NCI-H774 (cell line): ENCODE data around the gene SUSD6.

Experiments
- DNase-seq: peaks from one replicate; lab custom pipeline; 2025; lab: John Stamatoyannopoulos, UW

Gene SUSD6

DNA sequence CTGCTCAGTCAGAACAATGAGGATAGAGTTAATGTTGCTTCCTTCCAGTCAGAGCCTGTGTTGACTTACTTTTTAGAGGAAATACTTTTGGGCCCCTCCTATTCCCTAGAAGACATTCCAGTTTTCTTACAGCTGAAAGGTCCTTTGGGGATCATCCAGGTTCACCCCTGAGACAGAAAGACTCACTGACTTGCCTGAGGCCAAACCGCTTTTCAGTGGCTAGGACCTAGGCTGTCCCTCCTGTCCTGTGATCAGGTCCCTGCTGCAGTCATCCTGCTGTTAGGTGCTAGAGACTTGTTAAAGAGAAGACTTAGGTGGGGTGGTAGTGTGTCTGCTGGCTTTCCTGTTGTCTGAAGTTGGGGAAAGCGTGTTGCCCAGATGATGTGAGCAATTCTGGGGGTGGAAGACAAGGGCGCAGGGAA is 39.6 kb downstream of the SUSD6 start:
- no peak for DNase-seq

DNA sequence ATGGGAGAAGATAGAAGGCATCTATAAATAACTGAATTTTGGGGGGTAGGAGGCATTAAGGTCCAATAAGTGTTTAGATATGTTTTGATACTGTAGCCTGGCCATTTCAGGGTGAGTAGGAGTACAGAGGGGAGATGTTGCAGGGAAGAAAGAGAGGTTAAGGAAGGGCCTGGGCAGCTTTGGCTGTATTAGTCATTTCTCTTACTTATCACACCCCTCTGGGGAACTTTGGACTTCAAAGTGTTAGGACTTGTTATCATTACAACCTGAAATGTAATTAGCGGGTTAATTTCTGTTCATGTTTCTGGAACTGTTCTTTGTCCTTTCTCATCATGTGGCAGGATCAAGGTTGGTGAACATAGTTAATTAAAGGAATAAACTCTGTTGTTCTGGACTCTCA is 40.3 kb downstream of the SUSD6 start:
- DNase-seq = no peak

DNA sequence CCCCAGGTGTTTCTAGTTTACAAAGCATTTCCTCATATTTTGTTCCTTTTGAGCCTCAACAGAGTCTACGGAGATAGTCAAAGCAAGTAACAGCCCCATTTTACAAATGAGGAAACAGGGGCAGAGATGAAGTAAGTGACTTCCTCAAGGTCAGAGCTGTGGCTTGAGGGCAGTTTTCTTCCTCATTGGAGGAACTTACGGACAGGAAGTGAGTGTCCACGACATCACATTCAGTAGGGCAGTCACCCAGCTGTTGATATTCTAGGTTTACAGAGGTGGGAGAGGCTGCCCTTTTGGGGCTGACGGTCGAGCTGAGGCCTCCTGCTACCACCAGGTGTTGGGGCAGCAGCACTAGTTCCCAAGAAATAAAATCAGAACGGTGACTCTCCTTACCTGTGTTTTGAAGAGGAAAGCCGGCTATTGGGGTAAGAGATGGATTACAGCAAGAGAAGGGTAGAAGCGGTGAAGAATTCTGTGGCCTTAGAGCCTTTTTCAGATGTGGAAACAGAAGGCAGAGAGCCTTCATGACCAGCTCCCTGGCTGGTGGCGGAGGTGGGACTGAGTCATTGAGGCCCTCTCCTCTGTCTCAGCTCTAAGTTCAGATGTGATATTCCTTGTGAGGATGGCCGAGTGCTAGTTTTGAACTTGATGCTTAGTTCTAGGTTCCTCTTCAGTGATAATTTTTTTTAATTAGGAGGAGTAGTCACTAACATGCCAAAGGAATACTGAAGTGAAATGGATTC is 41.7 kb downstream of the SUSD6 start:
- DNase-seq = no peak

DNA sequence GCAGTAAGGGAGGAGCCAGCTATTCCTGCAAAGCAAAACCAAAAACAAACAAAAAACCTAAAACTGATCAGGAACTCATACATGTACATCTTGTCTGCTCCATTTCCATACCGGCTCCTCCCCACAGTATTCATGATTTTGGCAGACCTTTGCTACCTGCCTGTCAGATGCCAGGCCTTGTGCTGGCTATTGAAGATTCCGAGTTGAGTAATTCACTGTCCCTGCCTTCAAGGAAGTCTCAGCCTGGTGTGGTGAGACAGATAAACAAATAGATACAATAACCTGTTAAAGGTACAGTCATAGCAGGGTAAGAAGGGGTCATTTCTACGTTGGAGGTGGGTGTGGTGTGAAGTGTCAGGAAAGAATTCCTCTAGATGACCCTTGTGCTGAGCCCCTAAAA is 42.7 kb downstream of the SUSD6 start:
- no peak for DNase-seq

DNA sequence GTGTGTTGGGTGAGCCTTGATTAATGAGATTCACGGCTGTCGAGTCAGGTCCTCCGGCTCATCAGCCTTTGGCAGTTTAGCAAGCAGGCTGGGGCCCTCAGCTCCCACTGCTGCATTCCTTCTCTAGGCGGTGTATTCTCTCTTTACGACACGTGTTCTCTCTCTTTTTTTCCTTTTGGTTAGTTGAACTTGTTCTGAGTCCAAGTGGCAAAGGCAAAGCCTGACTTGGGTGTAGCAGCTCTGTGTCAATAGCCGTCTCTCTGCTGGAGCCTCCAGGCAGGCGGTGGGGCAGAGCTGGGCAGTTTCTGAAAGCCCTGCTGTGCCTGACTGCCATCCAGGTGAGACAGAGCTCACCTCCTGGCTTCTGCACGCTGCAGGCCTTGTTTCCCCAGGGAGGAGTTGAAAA is 46.6 kb downstream of the SUSD6 start:
- DNase-seq = no peak

DNA sequence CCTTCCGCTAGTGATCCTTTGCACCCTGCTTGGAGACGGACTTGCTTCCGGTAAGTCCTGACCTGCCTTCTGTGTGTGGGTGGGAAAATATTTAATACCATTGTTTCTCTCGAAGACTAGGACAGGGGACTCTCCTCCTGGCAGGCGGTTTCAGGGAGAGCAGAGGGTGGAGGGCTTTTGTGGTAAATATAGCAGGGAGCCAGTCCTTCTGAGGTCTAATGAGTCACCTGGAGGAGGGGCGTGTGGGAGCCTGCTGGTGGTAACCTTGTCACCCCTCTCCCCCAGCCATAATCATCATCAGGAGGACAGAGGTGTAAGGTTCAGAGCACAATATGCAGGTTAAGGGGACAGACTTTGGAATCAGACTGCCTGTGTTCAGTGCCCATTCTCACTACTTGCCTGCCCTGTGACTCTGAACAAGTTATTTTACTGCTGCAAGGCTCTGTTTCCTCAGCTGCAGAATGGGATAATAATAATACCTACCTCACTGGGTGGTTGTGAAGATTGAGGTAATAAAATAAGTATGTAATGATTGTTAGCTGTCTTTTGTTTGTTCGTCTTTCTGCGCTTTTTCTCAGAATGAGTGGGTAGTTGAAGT is 47.4 kb downstream of the SUSD6 start:
- DNase-seq = no peak

DNA sequence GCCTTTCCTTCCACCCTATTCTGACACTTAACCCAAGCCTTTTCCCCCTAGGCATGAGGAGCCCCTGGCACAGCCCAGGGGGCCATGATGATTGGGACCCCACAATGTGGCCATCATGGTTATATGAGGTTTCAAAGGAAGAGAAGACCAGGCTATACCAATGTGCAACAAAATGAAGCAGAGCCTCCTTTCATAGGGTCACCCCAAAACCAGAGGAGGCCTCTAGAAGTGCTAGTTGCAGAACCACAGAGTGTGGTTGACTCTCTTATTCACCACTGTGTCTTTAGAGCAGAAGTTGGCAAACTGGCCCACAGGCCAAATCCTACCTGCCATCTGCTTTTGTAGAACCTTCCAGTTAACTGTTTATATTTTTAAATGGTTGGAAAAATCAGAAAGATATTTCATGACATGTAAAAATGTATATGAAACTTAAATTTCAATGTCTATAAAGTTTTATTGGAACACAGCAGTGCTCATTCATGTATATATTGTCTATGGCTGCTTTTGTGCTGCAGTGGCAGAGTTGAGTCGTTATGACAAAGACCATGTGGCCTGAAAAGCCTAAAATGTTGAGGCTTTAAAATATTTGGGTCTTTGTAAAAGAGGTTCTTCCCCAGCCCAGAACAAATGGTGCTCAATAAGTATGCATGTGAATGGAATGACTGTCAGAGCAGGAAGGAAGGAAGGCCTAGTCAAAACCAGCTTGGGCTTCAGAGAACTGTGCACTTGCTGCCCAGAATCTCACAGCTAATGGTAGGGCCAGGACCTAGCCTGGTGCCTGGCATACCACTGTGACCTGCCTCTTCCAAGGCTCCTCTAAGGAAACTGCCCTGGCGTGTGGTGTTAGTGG is 49.2 kb downstream of the SUSD6 start:
- DNase-seq = no peak

DNA sequence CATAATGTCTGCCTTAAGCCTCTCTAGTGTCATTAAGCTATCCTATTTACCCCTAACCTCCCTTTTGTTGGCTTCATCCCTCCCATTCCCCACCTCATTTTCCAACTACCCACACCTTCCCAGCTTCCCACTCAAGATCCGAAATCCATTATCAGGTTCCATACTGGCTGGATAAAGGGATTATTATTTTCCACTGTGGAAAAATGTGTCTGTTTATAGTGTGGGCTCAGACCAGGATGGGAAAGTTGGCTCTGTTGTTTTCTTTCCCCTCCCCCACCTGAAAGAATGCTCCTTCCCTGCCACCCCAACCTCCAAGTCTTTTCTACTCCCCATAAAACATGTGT is 49.8 kb downstream of the SUSD6 start:
- DNase-seq = no peak

DNA sequence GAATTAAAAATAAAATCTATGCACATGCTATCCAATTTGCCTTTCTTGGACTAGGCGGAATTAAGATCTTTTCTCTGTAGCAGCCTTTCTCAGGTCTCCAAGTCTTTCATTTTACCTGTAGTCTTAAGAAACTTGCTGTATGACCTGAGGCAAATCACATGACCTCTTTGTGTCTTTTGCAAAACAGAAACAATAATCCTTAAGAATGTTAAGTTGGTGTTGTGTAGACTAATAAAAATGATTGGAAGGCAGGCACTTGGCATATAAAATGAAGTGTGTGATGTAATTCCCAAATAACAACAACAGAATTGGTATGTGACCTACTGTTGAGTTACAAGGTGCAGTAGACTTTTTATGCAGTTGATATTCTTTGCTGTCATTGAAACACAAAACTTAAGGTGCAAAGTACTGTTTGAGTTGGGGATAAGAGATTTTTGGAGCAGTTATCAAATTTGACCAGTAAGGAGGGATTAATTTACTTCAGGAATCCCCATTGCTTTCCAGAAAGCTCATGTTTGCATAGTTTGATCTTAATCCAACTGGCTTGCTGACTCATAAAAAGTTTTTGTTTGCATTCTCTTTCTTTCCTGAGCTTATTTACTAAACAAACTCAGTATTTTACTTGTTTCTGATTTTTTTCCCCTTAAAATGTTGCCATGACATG is 51.4 kb downstream of the SUSD6 start:
- no peak for DNase-seq

DNA sequence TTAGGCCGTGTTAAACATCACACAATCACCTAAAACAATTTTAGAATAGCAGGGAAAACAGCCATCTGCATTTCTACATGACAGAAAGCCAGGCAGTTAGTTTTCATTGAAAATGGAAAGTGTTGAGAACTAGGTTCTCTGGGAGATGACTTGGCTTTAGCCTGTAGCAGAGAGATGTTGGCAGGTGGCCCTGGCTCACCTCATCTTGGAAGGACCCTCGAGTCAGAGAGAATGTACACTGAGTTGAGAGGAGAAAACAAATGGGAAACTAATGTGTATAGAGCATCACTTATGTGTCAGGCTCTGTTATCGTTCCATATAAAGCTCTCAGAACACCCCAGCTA is 51.9 kb downstream of the SUSD6 start:
- DNase-seq = no peak

DNA sequence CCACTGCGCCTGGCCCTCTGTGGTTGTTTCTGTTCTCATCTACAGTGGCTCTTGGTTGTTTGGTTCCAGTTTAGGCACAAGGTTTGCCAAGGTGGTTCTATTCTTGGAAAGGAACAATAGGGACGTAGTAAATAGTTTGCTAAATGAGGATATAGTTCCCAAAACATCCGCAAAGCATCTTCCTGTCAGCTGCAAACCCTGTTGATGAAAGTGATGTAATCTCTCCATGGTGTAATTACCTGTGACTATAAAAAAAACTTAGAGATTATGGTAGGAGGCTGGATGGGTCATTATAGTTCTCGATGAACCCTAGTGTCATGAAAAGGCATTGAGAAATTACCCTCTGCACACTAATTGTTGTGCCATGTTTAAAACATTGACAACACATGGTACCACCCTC is 52.9 kb downstream of the SUSD6 start:
- DNase-seq = no peak

DNA sequence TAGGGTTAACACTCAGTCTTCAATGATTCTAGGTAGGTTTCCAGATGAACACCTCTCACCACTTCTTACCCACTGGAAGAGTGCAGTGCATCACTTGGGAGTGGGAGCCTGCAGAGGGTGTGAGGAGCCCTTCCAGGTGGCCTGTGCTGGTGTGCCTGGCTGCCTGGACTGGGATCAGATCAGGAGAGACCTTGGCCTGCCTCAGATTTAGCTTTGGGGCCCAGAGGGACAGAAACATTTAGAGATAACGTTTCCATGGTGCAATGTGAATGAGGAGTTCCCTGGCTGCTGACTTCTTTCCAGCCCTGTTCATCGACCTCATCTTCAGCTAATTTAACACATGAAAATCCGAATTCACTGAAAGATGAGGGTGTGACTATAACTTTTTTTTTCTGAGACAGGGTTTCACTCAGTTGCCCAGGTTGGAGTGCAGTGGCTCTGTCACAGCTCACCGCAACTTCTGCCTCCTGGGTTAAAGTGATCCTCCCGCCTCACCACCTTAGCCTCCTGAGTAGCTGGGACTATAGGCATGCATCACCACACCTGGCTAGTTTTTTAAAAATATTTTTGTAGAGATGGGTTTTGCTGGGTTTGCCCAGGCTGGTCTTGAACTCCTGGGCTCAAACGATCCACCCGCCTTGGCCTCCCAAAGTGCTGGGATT is 53.6 kb downstream of the SUSD6 start:
- DNase-seq = no peak

DNA sequence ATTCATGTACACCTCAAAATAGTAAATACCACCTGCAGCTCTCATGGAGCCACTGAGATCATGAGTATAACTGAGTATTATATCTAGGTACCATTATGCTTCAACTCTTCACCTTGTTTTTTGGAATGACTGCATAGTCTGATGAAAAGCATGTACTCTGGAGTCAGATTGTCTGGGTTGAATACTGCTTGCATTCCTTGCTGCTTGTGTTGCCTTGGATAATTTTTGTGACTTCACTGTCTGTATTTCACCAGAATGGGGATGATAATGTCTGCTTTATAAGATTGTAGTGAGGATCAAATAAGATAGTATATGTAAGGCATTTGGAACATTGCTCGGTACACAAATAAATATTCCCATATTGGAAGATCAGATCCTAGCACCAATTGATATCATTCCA is 54.2 kb downstream of the SUSD6 start:
- no peak for DNase-seq

DNA sequence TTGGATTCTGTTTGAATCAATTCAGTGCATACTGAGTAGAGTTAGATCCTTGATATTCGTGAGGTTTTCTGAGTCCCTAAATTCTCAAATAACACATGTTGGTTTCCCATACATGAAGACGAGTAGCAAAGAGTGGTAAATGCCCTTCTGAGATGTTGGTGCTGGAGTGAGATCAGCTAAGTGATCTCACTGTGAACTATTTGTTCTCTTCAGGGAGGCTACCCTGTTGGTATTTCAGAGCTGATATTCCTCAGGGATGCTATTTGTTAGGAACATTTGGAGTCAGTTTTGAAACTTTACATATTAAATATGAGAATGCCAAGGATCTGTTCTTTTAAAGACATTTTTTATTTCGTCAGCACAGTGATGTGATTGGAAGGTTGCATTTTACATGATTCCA is 54.7 kb downstream of the SUSD6 start:
- DNase-seq = no peak

DNA sequence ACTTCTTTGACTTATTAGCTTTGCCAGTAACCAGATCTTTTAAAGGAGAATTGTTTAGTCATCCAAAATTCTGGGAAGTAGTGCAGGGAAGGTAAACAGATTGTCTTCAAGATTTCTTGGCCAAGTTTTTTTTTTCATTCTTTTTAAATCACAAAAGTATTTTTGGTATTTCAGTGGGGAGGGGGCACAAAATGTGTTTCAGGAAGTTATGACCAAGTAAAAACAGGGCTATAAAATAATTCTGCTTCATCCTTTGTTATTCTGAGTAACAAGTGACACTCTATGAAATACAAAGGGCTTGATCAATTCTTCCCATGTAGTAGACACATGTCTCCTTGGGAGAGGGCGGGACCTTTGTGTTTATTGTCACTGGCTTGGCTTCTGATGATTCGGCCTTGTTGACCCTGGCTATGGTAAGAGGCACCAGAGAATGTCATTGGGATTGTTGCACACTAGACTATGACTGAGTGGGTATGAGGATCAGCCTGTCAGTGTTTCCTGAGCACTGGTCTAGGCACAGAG is 55.4 kb downstream of the SUSD6 start:
- DNase-seq = no peak

DNA sequence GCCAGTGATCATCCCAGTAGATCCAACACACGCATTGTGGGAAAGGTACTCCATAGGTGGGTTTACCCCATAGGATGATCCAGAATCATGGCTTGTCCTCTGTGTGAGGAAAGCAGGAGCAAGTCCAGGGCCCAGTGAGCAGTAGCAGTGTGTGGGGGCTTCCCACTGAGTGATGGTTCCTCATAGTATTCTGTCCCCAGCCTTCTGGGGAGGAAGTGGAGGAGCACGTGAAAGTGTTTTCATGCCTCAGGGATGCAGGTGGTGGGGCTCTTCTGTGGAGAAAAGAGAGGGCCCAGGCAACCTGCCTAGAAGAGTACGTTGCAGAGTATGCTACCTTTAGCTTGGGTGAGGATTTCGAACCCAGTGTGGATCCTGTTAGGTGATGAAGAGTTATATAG is 56.5 kb downstream of the SUSD6 start:
- DNase-seq = no peak

DNA sequence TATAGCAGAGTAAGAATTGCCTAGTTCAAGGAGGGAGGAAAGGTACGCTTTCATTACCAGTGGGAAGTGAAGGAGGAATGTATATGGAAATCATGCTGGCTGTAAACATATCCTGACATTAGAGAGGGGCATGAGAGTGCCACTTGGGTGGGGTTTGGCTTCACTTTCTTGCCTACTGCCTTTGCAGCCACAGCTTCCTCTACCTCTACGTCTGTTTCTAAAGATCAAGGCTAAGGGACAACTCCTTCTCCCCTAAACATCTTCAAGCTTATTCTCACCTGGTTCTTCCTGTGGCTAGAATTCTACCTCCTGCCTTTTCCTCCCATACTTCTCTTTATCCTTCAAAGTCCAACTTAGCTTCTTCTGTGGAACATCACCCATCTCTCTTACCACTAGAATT is 58.0 kb downstream of the SUSD6 start:
- DNase-seq = no peak

DNA sequence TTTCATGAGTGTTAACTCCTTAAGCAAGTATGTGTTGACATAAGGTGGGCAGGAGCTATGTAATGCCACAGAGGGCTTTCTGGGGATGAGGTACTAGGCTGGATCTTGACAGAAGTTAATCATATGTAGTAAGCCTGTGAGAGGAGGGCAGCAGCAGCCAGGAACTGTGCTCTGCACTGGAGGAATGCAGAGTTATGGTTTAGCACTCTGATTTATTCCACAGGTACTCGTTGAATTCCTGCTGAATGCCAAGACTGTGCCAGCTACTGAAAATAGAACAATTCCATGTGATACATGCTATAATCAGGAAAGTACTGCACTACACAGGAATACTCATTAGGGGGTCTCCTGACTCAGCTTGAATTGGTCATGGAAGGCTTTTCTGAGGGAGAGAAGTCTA is 58.7 kb downstream of the SUSD6 start:
- no peak for DNase-seq

DNA sequence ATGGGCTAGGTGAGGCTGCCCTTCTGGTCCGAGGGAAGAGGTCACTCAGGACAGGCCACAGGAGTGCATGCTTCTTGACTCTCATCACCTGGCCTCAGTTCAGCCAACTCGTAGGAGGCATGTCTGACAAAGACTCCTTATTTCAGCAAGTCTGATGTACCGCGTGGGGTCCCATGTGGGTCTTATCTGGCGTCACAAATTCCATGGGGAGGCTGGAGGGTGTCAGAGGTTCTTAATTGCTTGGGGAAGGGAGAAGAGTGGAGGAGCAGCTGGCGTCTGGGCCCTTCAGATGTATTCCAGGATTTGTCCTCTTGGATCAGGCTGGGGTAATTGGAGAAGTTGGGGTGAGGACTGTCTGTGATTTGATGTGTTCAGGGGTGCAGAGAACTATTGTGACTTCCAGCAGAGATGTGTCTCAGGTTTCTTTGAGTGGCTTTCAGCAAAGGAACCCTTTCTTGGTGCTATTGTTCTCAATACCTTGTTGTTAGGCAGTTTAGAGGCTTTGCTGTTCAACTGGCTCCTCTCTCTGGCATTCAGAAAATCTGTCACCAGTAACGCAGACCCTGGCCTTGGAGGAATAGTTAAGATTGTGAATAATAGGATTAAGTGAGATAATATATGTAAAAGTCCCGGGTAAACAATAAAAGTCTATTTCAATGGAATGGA is 60.1 kb downstream of the SUSD6 start:
- DNase-seq = no peak

DNA sequence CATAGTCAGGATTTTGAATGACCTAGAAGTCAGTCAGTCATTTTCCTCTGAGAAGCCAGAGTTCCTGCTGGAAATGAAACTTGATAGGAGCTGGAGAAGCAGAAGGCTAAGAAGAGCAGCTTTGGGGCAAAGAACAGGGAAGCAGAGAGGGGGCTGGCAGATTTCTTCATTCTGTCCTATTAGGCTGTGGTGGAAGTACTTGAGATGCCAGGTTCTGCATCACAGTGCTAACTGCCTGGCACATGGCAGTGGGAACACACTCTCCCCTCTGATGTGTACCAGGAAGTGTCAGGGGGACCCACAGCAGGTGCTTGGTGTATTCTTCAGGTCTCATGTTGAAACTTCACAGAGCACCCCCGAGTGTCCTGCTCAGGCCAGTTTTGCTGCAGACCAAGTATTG is 61.0 kb downstream of the SUSD6 start:
- no peak for DNase-seq

DNA sequence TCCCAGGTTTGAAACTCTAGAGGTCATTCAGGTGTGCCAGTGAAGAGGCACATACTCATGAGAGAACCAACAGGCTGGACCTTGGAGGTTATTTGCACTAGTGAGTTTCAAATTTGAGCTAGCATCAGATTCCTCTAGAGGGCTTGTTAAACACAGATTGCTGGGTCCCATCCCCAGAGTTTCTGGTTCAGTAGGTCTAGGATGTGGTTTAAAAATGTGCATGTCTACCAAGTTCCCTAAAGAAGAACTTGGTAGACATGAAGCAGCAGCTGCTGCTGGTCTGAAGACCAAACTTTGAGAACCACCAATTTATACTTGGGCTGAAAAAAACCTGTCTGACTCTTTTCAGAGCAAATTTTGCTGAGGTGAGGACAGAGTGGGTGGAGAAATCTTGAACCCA is 61.7 kb downstream of the SUSD6 start:
- no peak for DNase-seq
